ENCODE results near the gene SCFD2.
"Not testable (repeated sequence)": the region's sequence is repeated elsewhere in the genome, so short reads cannot be mapped to it uniquely, and the experiment has no call there.

The SCFD2 gene

DNA sequence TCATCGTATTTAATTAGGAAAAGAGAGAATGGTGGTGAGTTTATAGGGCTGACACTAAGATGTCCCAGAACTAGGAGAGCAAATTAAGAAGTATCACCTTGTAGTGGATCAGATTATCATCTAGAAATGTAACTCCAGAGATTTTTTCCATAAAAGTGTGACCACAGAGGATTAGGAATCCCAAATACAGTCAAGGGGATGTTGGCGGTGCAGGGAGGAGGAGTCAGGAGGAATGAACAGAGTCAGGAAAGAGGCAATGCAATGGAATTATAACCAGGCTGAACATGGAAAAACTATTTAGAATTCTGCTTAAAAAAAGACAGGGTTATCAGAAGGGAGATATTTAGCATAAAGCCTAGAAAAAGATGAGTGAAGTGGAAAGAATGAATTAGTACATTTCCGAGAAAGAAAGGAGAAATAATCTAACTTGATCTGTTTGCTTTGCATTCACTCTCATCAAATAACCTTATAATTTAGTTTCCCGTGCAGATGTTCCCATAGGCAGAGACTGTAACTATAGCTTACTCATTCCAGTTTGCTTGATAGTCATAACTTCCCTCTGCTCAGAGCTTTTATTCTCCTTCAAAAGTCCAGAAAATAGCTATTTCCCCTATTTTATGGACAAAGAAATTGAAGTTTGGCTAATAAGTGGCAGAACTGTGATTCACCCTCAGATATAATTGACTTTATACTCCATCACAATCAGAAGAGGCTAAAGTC lies 56.4 kb downstream of the SCFD2 start:
- DNase-seq (ENCODE audit: extremely low spot score) = no peak
- ChIA-PET POLR2A (no interaction called here), CTCF (no interaction called here)
- TF ChIP-seq LEF1 (IDR thresholded peaks at IDR 0.05; ENCODE audit: borderline replicate concordance) = no peak
- no peak for TF ChIP-seq TARDBP (IDR thresholded peaks at IDR 0.05)
- TF ChIP-seq BHLHE40 (IDR thresholded peaks at IDR 0.05; ENCODE audit: borderline replicate concordance) = no peak
- TF ChIP-seq FOXM1 (IDR thresholded peaks at IDR 0.05; ENCODE audit: borderline replicate concordance) = no peak
- TF ChIP-seq, protein P1, sequence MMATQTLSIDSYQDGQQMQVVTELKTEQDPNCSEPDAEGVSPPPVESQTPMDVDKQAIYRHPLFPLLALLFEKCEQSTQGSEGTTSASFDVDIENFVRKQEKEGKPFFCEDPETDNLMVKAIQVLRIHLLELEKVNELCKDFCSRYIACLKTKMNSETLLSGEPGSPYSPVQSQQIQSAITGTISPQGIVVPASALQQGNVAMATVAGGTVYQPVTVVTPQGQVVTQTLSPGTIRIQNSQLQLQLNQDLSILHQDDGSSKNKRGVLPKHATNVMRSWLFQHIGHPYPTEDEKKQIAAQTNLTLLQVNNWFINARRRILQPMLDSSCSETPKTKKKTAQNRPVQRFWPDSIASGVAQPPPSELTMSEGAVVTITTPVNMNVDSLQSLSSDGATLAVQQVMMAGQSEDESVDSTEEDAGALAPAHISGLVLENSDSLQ (IDR thresholded peaks at IDR 0.05) = no peak
- no peak for TF ChIP-seq HDGF (IDR thresholded peaks at IDR 0.05; ENCODE audit: borderline replicate concordance)
- no peak for TF ChIP-seq CTBP1 (IDR thresholded peaks at IDR 0.05; ENCODE audit: borderline replicate concordance)
- TF ChIP-seq SUZ12 (IDR thresholded peaks at IDR 0.05) = no peak
- TF ChIP-seq FOXA1 (IDR thresholded peaks at IDR 0.05) = no peak
- no peak for TF ChIP-seq ARNT (IDR thresholded peaks at IDR 0.05)
- TF ChIP-seq NFRKB (IDR thresholded peaks at IDR 0.05) = no peak
- no peak for TF ChIP-seq ZNF384 (IDR thresholded peaks at IDR 0.05)
- no peak for TF ChIP-seq SP1 (IDR thresholded peaks at IDR 0.05)
- no peak for TF ChIP-seq L3MBTL2 (conservative IDR thresholded peaks at IDR 0.05)
- no peak for TF ChIP-seq FOXK2 (IDR thresholded peaks at IDR 0.05)
- no peak for TF ChIP-seq ELF4 (IDR thresholded peaks at IDR 0.05)

DNA sequence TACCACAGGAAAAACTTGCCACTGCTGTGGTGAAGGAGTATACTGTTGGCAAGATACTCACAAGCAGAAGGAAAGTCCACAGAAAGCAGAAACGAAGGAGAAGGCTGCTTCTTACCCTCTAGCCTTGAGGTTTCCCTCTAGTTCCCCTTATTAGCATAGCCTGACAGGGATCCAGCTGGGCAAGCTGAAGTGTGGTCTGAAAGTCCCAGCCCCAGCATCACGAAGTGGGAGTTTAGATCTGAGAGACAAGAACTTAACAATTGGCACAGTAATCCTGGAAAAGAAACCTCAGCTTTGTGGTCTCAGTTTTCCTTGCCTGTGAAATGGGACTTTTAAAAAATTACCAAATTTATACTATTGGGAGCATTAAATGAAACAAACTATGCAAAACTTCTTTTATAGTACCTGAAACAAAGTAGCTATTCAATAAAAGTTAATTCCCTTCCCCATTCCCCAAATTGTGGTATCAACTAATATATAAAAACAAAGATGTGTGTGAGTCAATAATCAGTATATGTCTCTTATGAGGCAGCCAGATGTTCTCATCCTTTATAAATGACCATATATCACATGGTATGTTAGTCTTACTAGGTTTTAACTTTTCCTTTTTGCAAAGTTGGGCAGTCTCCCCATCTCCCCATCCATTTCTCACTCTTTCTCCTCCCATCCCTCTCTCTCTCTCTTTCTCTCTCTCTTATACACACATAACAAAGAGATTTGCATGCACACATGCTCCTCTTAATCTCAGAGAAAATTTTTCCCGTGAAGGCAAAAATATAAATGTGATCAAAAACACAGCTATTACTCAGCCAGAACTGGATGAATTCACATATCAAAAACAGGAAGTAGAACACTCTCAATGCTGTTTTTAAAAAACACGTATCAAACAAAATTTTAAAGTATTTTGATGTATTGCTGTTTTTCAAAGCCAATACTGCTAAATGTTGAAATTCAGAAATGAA lies 57.8 kb downstream of the SCFD2 start:
- ChIA-PET POLR2A (no interaction called here), CTCF (no interaction called here)
- DNase-seq (ENCODE audit: extremely low spot score) = no peak
- TF ChIP-seq SP1 (IDR thresholded peaks at IDR 0.05) (no peak), SUZ12 (IDR thresholded peaks at IDR 0.05) (no peak)

DNA sequence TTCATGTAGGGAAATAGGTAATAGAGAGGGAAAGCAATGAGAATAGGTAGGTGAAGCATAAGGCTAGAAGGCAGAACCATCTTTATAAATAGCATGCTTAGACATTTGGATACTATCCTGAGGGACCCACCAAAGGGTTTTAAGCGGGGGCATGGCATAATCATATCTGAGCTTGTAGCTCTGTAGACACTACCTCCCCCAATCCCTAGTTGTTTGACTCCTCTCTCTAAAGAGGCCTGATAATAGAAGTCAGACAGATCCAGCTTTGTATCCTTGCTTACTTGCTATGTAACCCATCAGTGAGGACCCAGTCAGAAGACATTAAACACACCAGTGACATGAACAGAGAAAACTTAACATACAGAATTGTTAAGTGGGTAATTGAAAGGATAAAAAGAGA lies 58.7 kb downstream of the SCFD2 start:
- ChIA-PET CTCF (no interaction called here), POLR2A (no interaction called here)
- DNase-seq (ENCODE audit: extremely low spot score) = no peak
- TF ChIP-seq CTBP1 (IDR thresholded peaks at IDR 0.05; ENCODE audit: borderline replicate concordance) (no peak), FOXK2 (IDR thresholded peaks at IDR 0.05) (no peak), ZNF384 (IDR thresholded peaks at IDR 0.05) (no peak), SP1 (IDR thresholded peaks at IDR 0.05) (no peak), NFRKB (IDR thresholded peaks at IDR 0.05) (no peak), ELF4 (IDR thresholded peaks at IDR 0.05) (no peak), LEF1 (IDR thresholded peaks at IDR 0.05; ENCODE audit: borderline replicate concordance) (no peak), BHLHE40 (IDR thresholded peaks at IDR 0.05; ENCODE audit: borderline replicate concordance) (no peak), TARDBP (IDR thresholded peaks at IDR 0.05) (no peak), ARNT (IDR thresholded peaks at IDR 0.05) (no peak)
- TF ChIP-seq, protein P1 (IDR thresholded peaks at IDR 0.05) = no peak

DNA sequence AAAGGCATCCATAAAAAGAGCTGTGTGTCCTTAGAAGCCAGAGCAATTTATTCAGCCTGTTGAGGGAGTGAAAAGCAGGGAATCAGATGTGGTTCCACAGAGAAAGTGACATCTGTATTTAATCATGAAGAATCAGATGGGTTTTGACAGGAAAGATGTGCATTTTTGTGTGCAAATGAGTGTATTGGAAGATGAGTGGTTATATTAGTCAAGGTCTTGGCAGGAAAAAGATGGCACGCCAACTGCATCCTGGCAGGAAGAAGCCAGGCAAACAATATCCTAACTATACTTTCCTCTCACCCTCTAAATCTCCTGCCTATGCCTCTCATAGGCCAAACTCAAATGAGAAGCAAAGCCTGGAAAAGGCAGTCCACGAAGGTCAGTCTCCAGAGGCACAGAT lies 59.1 kb downstream of the SCFD2 start:
- CTCF ChIA-PET = no interaction called here
- no peak for DNase-seq (ENCODE audit: extremely low spot score)
- no peak for TF ChIP-seq SP1 (IDR thresholded peaks at IDR 0.05)
- POLR2A ChIA-PET = no interaction called here

DNA sequence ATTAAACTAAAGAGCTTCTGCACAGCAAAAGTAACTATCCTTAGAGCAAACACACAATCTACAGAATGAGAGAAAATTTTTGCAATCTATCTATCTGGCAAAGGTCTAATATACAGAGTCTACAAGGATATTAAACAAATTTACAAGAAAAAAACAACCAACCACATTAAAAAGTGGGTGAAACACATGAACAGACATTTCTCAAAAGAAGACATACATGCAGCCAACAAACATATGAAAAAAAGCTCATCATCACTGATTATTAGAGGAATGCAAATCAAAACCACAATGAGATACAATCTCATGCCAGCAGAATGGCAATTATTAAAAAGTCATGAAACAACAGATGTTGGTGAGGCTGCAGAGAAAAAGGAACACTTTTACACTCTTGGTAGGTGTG lies 73.7 kb downstream of the SCFD2 start:
- CTCF ChIA-PET; POLR2A ChIA-PET; DNase-seq (ENCODE audit: extremely low spot score): not testable (repeated sequence)

DNA sequence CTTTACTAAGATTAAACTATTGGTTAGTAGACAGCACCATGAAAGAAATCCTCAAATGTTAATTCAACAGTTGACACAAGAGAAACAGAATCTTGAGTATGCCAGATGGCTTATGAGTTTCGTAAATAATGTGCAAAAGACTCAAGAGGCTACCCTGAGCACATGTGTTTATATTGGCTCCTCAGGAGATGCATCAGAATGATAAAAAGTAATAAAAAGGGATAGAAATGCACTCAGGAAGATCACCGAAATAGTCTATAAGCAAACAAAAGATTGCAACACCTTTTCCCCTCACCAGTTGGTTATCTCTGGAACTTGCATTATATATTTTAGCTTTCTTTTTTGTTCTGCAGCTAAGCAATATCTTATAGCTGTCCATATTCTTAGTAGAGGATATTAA lies 84.4 kb downstream of the SCFD2 start:
- ChIA-PET POLR2A (no interaction called here), CTCF (no interaction called here)
- DNase-seq (ENCODE audit: extremely low spot score) = no peak
- TF ChIP-seq FOXA1 (IDR thresholded peaks at IDR 0.05) = no peak
- TF ChIP-seq ELF4 (IDR thresholded peaks at IDR 0.05) = no peak
- TF ChIP-seq HDGF (IDR thresholded peaks at IDR 0.05; ENCODE audit: borderline replicate concordance) = no peak
- TF ChIP-seq ARNT (IDR thresholded peaks at IDR 0.05) = no peak
- no peak for TF ChIP-seq FOXM1 (IDR thresholded peaks at IDR 0.05; ENCODE audit: borderline replicate concordance)
- TF ChIP-seq SUZ12 (IDR thresholded peaks at IDR 0.05) = no peak
- TF ChIP-seq LEF1 (IDR thresholded peaks at IDR 0.05; ENCODE audit: borderline replicate concordance) = no peak
- TF ChIP-seq, protein P1 (IDR thresholded peaks at IDR 0.05) = no peak
- no peak for TF ChIP-seq SP1 (IDR thresholded peaks at IDR 0.05)
- TF ChIP-seq CTBP1 (IDR thresholded peaks at IDR 0.05; ENCODE audit: borderline replicate concordance) = no peak
- TF ChIP-seq FOXK2 (IDR thresholded peaks at IDR 0.05) = no peak
- no peak for TF ChIP-seq TARDBP (IDR thresholded peaks at IDR 0.05)
- TF ChIP-seq BHLHE40 (IDR thresholded peaks at IDR 0.05; ENCODE audit: borderline replicate concordance) = no peak
- TF ChIP-seq ZNF384 (IDR thresholded peaks at IDR 0.05) = no peak
- TF ChIP-seq NFRKB (IDR thresholded peaks at IDR 0.05) = no peak
- TF ChIP-seq L3MBTL2 (conservative IDR thresholded peaks at IDR 0.05) = no peak
